Fibroblast of peridontal ligament (primary cell): ENCODE data around the gene LRSAM1.

Source experiments
- DNase-seq: peaks from one replicate; pipeline ENCODE4 v3.0.0-alpha.2; 2010; ENCODE audit errors: extremely low read depth

Gene LRSAM1

DNA sequence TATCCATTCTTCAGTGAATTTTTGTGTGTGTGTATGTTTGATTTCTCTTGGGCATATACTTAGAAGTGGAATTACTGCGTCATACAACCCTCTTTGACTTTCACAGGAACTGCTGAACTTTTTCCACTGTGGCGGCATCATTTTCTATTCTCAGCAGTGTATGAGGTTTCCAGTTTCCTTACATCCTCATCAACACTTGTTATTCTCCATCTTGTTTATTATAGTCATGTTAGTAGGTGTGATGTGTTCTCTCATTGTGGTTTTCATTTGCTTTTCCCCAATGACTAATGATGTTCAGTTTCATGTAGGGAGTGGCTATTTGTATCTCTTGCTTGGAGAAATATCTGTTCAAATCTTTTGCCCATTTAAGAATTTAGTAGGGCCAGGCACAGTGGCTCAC lies 24.6 kb upstream of the LRSAM1 start:
- DNase-seq = no peak

GRCh38 chr9:127428348-127428747 lies 23.0 kb upstream of the LRSAM1 start:
- DNase-seq = no peak

DNA sequence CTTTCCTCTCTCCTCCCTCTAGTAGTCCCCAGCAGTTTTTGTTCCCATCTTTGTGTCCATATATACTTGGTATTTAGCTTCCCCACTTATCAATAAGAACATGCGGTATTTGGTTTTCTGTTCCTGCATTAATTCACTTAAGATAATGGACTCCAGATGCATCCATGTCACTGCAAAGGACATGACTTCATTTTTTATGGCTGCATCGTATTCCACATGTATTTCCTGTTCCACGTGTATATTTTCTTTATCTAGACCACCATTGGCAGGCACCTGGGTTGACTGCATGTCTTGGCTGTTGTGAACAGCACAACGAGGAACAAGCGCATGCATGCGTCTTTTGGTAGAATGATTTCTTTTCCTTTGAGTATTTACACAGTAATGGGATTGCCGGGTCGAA lies 20.9 kb upstream of the LRSAM1 start:
- DNase-seq = no peak

DNA sequence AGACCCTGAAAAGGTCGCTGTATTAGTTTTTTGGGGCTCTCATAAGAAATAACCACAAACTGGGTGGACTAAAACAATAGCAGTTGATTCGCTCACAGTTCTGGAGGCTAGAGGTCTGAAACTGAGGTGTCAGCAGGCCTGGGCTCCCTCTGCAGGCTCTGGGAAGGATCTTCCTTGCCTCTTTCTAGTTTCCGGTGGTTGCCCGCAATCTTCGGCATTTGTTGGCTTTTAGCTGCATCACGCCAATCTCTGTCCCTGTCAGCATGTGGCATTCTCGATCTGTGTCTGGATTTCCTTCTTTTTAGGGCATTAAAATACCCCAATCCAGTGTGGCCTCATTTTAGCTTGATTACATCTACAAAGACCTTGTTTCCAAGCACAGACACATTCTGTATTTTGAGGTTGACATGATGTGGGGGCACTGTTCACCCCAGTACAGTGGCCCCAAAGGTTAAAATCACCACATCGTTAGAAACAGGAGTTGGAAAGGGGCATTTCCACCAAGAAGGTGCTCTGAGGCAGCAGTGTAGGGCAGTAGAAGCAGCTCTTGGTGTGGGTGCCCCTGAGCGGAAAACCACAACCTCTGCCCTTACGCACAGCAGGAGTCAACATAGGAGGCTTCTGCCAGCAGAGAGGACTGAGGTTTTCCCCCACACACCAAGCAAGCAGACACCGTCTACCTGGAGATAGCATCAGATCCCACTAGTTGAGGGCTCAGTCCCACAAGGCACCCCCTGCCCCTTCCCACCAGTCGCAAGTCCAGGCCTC lies 13.6 kb upstream of the LRSAM1 start:
- DNase-seq = no peak

DNA sequence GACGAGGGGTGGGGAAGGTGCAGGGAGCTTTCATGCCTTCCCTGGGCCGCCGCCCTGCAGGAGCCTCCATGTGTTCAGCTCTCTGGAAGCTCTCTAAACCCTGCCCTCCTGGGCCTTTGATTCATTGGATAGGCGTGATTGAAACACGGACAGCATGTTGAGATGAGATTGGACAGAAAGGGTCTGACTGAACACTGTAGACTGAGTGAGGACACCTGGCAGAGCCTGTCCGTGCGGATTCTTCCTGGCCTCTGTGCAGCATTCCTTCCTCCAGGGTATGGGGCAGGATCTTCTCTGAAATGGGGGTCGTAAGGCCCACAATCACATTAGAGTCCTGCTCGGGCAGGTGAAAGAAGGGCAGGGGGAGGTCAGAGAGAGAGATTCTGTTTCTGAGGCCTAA lies 12.9 kb upstream of the LRSAM1 start:
- no peak for DNase-seq

DNA sequence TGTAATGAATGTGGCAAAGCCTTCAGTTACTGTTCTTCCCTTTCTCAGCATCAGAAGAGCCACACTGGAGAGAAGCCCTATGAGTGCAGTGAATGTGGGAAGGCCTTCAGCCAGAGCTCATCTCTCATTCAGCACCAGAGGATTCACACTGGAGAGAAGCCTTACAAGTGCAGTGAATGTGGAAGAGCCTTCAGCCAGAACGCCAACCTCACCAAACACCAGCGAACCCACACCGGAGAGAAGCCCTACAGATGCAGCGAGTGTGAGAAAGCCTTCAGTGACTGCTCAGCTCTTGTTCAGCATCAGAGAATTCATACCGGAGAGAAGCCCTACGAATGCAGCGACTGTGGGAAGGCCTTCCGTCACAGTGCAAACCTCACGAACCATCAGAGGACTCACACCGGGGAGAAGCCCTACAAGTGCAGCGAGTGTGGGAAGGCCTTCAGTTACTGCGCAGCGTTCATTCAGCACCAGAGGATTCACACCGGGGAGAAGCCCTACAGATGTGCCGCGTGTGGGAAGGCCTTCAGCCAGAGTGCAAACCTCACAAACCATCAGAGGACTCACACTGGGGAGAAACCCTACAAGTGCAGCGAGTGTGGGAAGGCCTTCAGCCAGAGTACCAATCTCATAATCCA lies 6.9 kb upstream of the LRSAM1 start:
- peak; percentile 2 for DNase-seq

DNA sequence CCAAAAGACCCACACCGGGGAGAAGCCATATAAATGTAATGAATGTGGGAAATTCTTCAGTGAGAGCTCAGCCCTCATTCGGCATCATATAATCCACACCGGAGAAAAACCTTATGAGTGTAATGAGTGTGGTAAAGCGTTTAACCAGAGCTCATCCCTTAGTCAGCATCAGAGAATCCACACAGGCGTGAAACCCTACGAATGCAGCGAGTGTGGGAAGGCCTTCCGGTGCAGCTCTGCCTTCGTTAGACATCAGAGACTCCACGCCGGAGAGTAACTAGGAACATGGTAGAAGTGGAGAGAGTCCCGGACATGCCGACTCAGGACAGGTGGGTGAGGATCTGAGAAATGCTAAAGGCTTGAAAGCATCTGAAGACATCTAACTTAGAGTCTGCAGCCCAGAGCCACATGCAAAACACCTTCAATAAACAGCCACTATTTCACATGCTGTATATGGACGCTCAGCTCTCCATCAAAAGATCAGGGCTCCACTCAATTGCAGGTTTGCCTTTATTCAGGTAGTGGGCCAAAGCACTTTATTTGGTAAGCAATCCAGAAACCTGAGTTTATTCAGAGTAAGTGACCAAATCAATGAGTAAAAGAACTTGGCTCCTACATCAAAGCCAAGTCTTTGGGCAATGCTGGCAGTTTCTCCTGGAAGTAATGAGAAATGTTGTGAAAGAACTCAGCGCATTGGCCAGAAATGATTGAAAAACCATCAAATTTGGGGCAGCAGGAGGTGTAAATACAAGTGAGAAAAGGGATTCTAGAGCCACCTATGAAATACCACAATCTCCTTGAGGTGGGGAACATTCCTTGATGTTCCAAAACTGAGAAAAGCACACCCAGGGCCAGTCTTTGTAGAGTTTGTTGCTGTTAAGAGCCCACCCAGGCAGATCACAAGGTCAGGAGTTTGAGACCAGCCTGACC lies 6.1 kb upstream of the LRSAM1 start:
- peak; percentile 54 for DNase-seq

DNA sequence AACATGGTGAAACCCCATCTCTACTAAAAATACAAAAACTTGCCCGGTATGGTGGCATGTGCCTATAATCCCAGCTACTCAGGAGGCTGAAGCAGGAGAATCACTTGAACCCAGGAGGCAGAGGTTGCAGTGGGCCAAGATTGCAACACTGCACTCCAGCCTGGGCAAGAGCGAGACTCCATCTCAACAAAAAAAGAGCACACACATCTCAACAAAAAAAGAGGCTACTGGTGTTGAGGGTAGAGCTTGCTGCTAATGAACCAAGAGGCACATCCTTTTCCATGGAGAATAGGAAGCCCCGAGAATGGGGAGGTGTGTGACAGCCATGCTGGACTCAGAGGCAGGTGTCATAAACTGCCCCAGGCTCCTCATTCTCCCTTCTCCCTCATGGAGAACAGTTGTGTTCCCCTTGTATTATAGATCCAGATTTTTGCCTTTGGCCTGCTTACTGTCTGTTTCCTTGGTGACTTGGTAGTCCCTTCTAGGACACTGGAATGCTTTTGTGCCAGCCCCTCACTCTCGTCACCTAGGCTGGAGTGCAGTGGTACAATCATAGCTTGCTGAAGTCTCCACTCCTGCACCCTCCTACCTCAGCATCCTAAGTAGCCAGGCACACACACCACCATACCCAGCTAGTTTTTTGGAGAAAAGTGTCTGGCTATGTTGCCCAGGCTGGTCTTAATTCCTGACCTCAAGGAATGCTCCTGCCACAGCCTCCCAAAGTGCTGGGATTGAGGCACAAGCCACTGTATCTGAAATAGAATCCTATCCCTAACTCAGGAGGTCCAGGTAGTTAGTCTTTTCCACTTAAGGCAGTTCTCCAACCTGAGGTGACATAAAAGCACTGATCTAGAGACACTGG lies 5.2 kb upstream of the LRSAM1 start:
- peak; percentile 4 for DNase-seq

DNA sequence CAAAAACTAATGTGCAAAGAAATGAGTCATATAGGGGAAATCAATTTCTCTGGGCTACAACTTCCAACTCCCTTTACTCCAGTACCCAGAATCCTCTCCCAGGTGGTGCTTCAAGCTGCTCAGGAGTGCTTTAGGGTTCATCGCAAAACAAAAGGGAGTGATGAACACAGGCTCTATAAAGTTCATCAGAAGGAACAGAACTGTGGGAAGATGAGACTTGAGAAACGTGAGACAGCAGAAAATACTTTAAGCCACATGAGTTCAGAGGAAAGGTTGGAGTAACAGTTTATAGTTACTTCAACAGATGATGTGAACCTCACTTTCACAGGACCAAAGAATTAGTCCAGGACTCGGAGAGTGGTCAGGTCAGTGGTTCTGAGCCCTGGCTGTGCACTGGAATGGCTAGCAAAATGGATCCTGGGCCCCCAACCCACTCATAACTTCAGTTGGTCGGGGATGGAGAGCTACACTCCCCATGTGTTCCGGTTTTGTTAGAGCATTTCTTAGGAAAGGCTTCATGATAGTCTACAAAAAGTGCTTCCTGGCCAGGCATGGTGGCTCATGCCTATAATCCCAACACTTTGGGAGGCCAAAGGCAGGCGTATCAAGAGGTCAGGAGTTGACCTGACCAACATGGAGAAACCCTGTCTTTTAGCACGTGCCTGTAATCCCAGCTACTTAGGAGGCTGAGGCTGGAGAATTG lies 4.4 kb upstream of the LRSAM1 start:
- DNase-seq = peak; percentile 10

DNA sequence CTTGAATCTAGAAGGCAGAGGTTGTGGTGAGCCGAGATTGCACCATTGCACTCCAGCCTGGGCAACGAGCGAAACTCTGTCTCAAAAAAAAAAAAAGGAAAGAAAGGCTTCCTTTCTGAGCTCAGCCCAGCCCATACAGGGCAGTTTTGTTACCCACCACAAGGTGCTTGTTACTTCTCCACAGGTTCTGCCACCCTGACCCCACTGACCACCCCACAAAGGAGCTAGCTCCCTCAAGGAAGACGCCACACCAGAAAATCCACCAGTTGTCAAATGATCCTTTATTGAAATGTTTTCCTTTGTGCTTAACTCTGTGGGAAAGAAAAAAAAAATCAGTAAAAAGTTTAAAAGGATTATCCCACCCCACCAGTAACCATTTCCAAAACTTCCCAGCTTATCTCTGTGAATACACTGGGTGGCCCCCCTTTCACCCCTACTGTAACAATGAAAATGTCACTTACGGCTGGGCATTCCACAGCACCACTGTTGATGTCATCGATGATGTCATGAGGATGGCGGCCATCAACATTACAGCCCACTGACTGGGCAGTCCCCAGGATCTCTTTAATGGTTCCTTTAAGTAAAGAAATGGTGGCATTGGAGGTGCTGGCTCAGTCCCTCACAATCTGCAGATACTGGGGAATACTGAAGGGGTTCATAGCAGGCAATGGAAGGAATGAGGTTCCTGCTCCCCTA lies 3.7 kb upstream of the LRSAM1 start:
- peak; percentile 23 for DNase-seq

GRCh38 chr9:127448112-127448805 lies 3.1 kb upstream of the LRSAM1 start:
- peak; percentile 17 for DNase-seq

GRCh38 chr9:127449332-127449966 lies 1.9 kb upstream of the LRSAM1 start:
- peak; percentile 12 for DNase-seq

- DNase-seq = peak; percentile 59
These were observed 1.0 kb upstream of the LRSAM1 start for GRCh38 chr9:127450243-127450760.

DNA sequence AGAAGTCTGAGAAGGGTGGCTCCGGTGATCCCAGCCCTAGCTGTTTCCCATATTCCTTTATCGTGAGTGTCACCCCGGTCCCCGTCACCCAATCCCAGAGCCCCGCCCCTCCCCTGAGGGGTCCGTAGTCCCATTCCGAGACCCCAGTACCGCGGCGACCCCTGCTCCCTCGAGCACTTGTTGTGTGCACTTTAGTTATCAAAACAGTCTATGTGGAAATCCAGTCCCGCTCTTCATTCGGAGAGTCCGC lies 223 bp downstream of the LRSAM1 start:
- no peak for DNase-seq

GRCh38 chr9:127451858-127452656 lies 747 bp downstream of the LRSAM1 start:
- DNase-seq = peak; percentile 55

DNA sequence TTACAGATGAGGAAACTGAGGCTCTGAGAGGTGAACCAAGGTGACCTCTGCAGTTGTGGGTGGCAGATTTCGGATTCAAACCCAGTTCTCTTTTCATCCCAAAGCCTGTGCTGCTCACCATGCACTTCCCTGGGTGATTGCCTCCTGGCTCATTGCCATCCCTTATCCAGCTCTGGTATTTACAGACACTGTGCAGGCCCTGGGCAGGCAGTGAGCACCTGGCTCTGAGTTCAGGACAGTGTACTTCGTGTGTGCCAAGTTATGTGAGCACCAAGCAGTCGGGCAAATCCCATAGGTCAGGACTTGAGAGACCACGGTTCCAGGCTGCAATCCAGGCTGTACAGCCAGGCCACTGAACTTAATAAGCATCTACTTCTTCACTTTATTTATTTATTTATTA lies 1.4 kb downstream of the LRSAM1 start:
- peak; percentile 23 for DNase-seq

- peak; percentile 2 for DNase-seq
These were observed 4.1 kb downstream of the LRSAM1 start for GRCh38 chr9:127455324-127455992.
